GM12878 (cell line): Measurements from ENCODE around the gene C15orf39. TPM values are rescaled to one million over a fixed set of nuclear protein-coding genes. Genes with fewer than 3 reads are reported as not detected.

Experiments
- ATAC-seq: fragments of 200-7000 bp; cut with Tn5 transposase; 3 replicates; pipeline ENCODE4 v1.9.1; 2020; ENCODE audit warnings: mild to moderate bottlenecking, moderate library complexity
- BruUV-seq: library from RNA; stranded (reverse); fragments of 400-500 nt; replicated peaks from 2 replicates; lab custom pipeline; 2021; lab: Mats Ljungman, UMichigan
- CTCF ChIA-PET: fragments of 300-600 bp; sonication (Branson Sonifier 250); formaldehyde crosslinking; extraction: SDS; loops from one replicate; lab custom pipeline; 2021; ENCODE audit warnings: inconsistent platforms; lab: Yijun Ruan, JAX
- POLR2A ChIA-PET: fragments of 350-600 bp; formaldehyde crosslinking; extraction: SDS; loops from one replicate; lab custom pipeline; 2021; ENCODE audit warnings: inconsistent platforms; lab: Charles Lee
- RAD21 ChIA-PET: fragments of 300-600 bp; sonication (Branson Sonifier 250); formaldehyde crosslinking; loops from one replicate; lab custom pipeline; 2023; ENCODE audit warnings: antibody characterized with exemption; ENCODE audit not compliant: unreplicated experiment; lab: Charles Lee
- SMC1A ChIA-PET: fragments of 300-600 bp; sonication (Branson Sonifier 250); formaldehyde crosslinking; loops from one replicate; lab custom pipeline; 2023; ENCODE audit not compliant: unreplicated experiment, uncharacterized antibody; lab: Charles Lee
- DNase-seq: peaks from one replicate; pipeline ENCODE4 v3.0.0-alpha.2; 2011; ENCODE audit warnings: low read depth, low spot score
- FAIRE-seq: peaks from 3 replicates; lab custom pipeline; 2011; peaks lifted over from hg19 to GRCh38; lab: Jason Lieb, UNC
- H2AFZ ChIP-seq: 2 replicates; pipeline ENCODE4 v1.6.0; 2011; ENCODE audit warnings: low read depth, low read length, control low read depth; ENCODE audit not compliant: control insufficient read depth
- H3K27ac ChIP-seq: 2 replicates; pipeline ENCODE4 v1.5.1; 2011; ENCODE audit warnings: control low read depth; ENCODE audit not compliant: control insufficient read depth, insufficient read depth
- H3K27me3 ChIP-seq, 2 experiments: replicated peaks in 1 of 2; 2 replicates each; pipeline versions ENCODE4 v1.6.0 to v1.6.1; 2011; ENCODE audit warnings: low read length in 1 of 2; ENCODE audit not compliant: control insufficient read depth in 2 of 2, insufficient read depth in 2 of 2
- H3K36me3 ChIP-seq, 2 experiments: 2 replicates each; pipeline ENCODE4 v1.5.1; 2011; ENCODE audit warnings: low read length in 1 of 2; ENCODE audit not compliant: control insufficient read depth in 2 of 2, insufficient read depth in 2 of 2
- H3K4me1 ChIP-seq: 2 replicates; pipeline ENCODE4 v1.6.1; 2011; ENCODE audit warnings: mild to moderate bottlenecking, low read length, moderate library complexity, mixed read lengths; ENCODE audit not compliant: control insufficient read depth, insufficient read depth
- H3K4me2 ChIP-seq: 2 replicates; pipeline ENCODE4 v1.6.0; 2011; ENCODE audit warnings: control low read depth; ENCODE audit not compliant: control insufficient read depth, insufficient read depth
- H3K4me3 ChIP-seq: fragments of 200-600 bp; sonication (generic); 2 replicates; pipeline ENCODE4 v1.5.1; 2016
- H3K79me2 ChIP-seq: 2 replicates; pipeline ENCODE4 v1.6.0; 2011; ENCODE audit warnings: low read length; ENCODE audit not compliant: control insufficient read depth, insufficient read depth
- H3K9ac ChIP-seq: 2 replicates; pipeline ENCODE4 v1.8.0; 2011; ENCODE audit warnings: low read length, control low read depth, mixed read lengths; ENCODE audit not compliant: control insufficient read depth, insufficient read depth
- H3K9me3 ChIP-seq: replicated peaks from 3 replicates; pipeline ENCODE4 v1.5.1; 2011; ENCODE audit warnings: mild to moderate bottlenecking, low read length; ENCODE audit not compliant: control insufficient read depth, insufficient read depth
- H4K20me1 ChIP-seq: 2 replicates; pipeline ENCODE4 v1.6.0; 2011; ENCODE audit not compliant: control insufficient read depth, insufficient read depth
- HSF1 ChIP-seq: fragments of 150-350 bp; IDR thresholded peaks from 2 replicates; pipeline ENCODE4 v1.6.1; 2014; ENCODE audit warnings: mild to moderate bottlenecking, low read depth, low read length
- POLR2A ChIP-seq: IDR thresholded peaks from 2 replicates; pipeline ENCODE4 v1.6.1; 2011; ENCODE audit warnings: low read depth, mild to moderate bottlenecking, low read length
- WGBS: methylation state at CpG from one replicate; pipeline ENCODE4 v1.1.6; 2016; ENCODE audit warnings: low lambda C conversion rate; ENCODE audit not compliant: insufficient replicate concordance, insufficient coverage; ENCODE audit errors: missing lambda C conversion rate; 5-methylcytosine and 5-hydroxymethylcytosine counted together
- in situ Hi-C: fragments of 300-500 bp; cut with MboI; formaldehyde crosslinking; loops from 9 replicates; pipeline ENCODE4 v1.14.3; 2018; ENCODE audit warnings: mixed read lengths
- intact Hi-C: fragments of 100-400 bp; cut with micrococcal nuclease; formaldehyde crosslinking; loops from one replicate; pipeline ENCODE4 v1.14.2; 2022; ENCODE audit not compliant: unreplicated experiment
- polyA plus RNA-seq, 11 experiments: library from polyadenylated mRNA; depleted of rRNA in 4 of 11; unstranded in 6 of 11; stranded (reverse) in 5 of 11; fragments of >200 nt; fragmentation: Nextera tagmentation in 4 of 11; fragmentation: Illumina TruSeq in 1 of 11; extraction: Ambion mirVana in 4 of 11; extraction: Trizol in 1 of 11; gene quantifications; 1 replicate in 1 of 11; 2 replicates in 10 of 11; pipeline versions ENCODE4 v1.2.1 to v1.2.3, GENCODE V29; 2011 to 2016; ENCODE audit warnings: inconsistent platforms in 2 of 11, missing spikeins in 2 of 11, low read depth in 1 of 11
- total RNA-seq, 4 experiments: library from RNA; depleted of rRNA in 3 of 4; stranded (reverse); fragments of >200 nt in 3 of 4; fragmentation: Illumina TruSeq in 1 of 4; extraction: Trizol in 1 of 4; gene quantifications; 2 replicates each; pipeline versions ENCODE4 v1.2.1 to v1.2.3, GENCODE V29; 2013 to 2021

C15orf39 gene
- total and polyA plus RNA-seq, 10 of the 15 experiments (the other 5 are each of a cell fraction or from before 2014, with no cell fraction given): 2.3 to 139 (median 33.0) TPM

GRCh38 chr15:75206803-75207617, 5.3 kb downstream of the C15orf39 start:
- CTCF ChIA-PET: interaction anchor here (1.2 to 7.5 kb wide), 2 partner anchors 177 to 596 kb away, joined by 3 to 95 read pairs; no protein-coding TSS in a partner anchor
- FAIRE-seq (no peak), DNase-seq (no peak), ATAC-seq (no peak)
- H3K27ac ChIP-seq: no peak overlapping the region
- H3K9me3 ChIP-seq: no peaks in the 10 kb centered on the region
- intact Hi-C loops (no loop called here), in situ Hi-C loops (no loop called here)
- H3K27me3 ChIP-seq: no peaks in the 10 kb centered on the region
- POLR2A ChIA-PET: interaction anchor here (0.8 kb wide), 1 partner anchor 161 kb away, joined by 3 read pairs; no protein-coding TSS in a partner anchor
- SMC1A ChIA-PET: interaction anchor here (1.4 to 5.0 kb wide), 3 partner anchors 169 to 181 kb away, joined by 4 to 49 read pairs (median 21); no protein-coding TSS in a partner anchor
- RAD21 ChIA-PET: interaction anchor here (3.0 kb wide), 1 partner anchor 177 kb away, joined by 13 read pairs; no protein-coding TSS in a partner anchor
- peak overlapping the region; percentile 64 for H3K4me2 ChIP-seq
- 81% methylated on average over 19 of the region's 19 CpGs for WGBS
- no peak overlapping the region for H3K9ac ChIP-seq
- peaks cover 100% of the 10 kb centered on the region for H3K79me2 ChIP-seq
- TF ChIP-seq HSF1: no peak
- TF ChIP-seq POLR2A: peak; percentile 8; the same call in 1 of the 2 replicates
- no peak overlapping the region for H2AFZ ChIP-seq
- TSS peak; percentile 0 for BruUV-seq
- H3K4me1 ChIP-seq: peaks cover 19% of the 10 kb centered on the region
- peaks cover 62% of the 10 kb centered on the region for H4K20me1 ChIP-seq
- H3K36me3 ChIP-seq: peaks cover 56 to 66% of the 10 kb centered on the region in 2 experiments
- H3K4me3 ChIP-seq: peak overlapping the region; percentile 52; the same call in 1 of the 2 replicates
